ENCODE results near the gene BOK. TPM values are rescaled to one million over a fixed set of nuclear protein-coding genes. Genes with fewer than 3 reads are reported as not detected.

The BOK gene
- total and polyA plus RNA-seq, 2 of the 13 experiments (the other 11 are each of a cell fraction or from before 2014, with no cell fraction given) = 35.5 to 39.2 TPM

DNA sequence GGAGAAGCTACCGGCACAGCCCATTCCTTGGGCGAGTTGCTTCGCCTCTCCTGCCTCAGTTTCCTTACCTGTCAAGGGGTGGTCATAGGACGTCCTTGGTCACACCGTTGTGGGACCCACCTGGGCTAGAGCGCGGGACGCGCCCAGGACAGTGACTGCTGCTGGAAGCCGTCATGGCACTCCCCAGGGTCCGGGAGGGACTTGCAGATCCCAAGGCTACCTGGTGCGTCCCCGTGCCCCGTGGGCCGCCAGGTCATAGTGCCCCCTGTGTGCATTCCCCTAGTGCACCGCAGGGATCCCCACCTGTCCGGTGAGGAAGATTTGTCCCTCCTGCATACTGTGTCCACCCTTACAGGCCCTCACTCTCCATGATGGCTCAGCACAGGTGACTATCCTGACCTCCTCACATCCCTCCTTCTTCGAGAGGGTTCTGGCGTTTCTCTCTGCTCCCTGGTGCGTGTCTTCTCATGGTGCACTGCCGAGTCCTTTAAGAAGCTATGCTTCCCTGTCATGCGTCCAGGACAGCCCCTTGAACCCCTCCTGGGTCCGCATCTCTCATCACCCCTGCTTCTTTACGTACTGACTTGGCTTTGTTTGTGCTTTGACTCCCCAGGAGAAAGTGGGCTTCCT is 49.3 kb upstream of the BOK start (continued):
- TF ChIP-seq FOXO4 (CRISPR knock-in tag; conservative IDR thresholded peaks at IDR 0.05) (peak; percentile 75; the same call in 1 of the 2 replicates), BRCA1 (CRISPR knock-in tag; IDR thresholded peaks at IDR 0.05) (no peak), REST (IDR thresholded peaks at IDR 0.05; ENCODE audit: borderline replicate concordance in 1 of 2, low read depth in 1 of 2, low read length in 2 of 2) (no peak), CCDC6 (CRISPR knock-in tag; IDR thresholded peaks at IDR 0.05) (no peak), ZNF839 (CRISPR knock-in tag; IDR thresholded peaks at IDR 0.05; ENCODE audit: borderline replicate concordance) (0 out of 2 replicates have a peak, but pooled peaks have one; percentile 91), ZNF784 (CRISPR knock-in tag; IDR thresholded peaks at IDR 0.05; ENCODE audit: borderline replicate concordance) (no peak), LCORL (IDR thresholded peaks at IDR 0.05) (no peak), LCORL (CRISPR knock-in tag; IDR thresholded peaks at IDR 0.05) (0 out of 2 replicates have a peak, but pooled peaks have one; percentile 43), SP2 (CRISPR knock-in tag; IDR thresholded peaks at IDR 0.05) (0 out of 2 replicates have a peak, but pooled peaks have one; percentile 33), ZKSCAN1 (IDR thresholded peaks at IDR 0.05; ENCODE audit: low read length) (no peak), ZBTB1 (CRISPR knock-in tag; IDR thresholded peaks at IDR 0.05; ENCODE audit: borderline replicate concordance) (no peak), ZNF672 (CRISPR knock-in tag; IDR thresholded peaks at IDR 0.05) (no peak), POLR2G (IDR thresholded peaks at IDR 0.05; ENCODE audit: low read depth, low read length) (no peak), ZNF619 (CRISPR knock-in tag; IDR thresholded peaks at IDR 0.05) (no peak), NCOA1 (CRISPR knock-in tag; IDR thresholded peaks at IDR 0.05) (peak; percentile 88; the same call in 1 of the 2 replicates), RFX3 (CRISPR knock-in tag; IDR thresholded peaks at IDR 0.05) (no peak), ZNF577 (CRISPR knock-in tag; IDR thresholded peaks at IDR 0.05; ENCODE audit: borderline replicate concordance, low read depth) (no peak), PTBP1 (IDR thresholded peaks at IDR 0.05; ENCODE audit: low read depth, low read length, poor library complexity, severe bottlenecking) (no peak), ZBTB38 (CRISPR knock-in tag; IDR thresholded peaks at IDR 0.05) (0 out of 2 replicates have a peak, but pooled peaks have one; percentile 88)
- TF ChIP-seq, protein P1, sequence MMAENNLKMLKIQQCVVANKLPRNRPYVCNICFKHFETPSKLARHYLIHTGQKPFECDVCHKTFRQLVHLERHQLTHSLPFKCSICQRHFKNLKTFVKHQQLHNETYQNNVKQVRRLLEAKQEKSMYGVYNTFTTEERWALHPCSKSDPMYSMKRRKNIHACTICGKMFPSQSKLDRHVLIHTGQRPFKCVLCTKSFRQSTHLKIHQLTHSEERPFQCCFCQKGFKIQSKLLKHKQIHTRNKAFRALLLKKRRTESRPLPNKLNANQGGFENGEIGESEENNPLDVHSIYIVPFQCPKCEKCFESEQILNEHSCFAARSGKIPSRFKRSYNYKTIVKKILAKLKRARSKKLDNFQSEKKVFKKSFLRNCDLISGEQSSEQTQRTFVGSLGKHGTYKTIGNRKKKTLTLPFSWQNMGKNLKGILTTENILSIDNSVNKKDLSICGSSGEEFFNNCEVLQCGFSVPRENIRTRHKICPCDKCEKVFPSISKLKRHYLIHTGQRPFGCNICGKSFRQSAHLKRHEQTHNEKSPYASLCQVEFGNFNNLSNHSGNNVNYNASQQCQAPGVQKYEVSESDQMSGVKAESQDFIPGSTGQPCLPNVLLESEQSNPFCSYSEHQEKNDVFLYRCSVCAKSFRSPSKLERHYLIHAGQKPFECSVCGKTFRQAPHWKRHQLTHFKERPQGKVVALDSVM (CRISPR knock-in tag; IDR thresholded peaks at IDR 0.05) = no peak
- TF ChIP-seq, protein P2, sequence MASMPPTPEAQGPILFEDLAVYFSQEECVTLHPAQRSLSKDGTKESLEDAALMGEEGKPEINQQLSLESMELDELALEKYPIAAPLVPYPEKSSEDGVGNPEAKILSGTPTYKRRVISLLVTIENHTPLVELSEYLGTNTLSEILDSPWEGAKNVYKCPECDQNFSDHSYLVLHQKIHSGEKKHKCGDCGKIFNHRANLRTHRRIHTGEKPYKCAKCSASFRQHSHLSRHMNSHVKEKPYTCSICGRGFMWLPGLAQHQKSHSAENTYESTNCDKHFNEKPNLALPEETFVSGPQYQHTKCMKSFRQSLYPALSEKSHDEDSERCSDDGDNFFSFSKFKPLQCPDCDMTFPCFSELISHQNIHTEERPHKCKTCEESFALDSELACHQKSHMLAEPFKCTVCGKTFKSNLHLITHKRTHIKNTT (CRISPR knock-in tag; IDR thresholded peaks at IDR 0.05) = no peak
